ENCODE results near the gene C16orf96. TPM values are rescaled to one million over a fixed set of nuclear protein-coding genes. Genes with fewer than 3 reads are reported as not detected.

Gene C16orf96
- total and polyA plus RNA-seq, 2 of the 8 experiments (the other 6 are each of a cell fraction or from before 2014, with no cell fraction given): 1.0 to 1.3 TPM

DNA sequence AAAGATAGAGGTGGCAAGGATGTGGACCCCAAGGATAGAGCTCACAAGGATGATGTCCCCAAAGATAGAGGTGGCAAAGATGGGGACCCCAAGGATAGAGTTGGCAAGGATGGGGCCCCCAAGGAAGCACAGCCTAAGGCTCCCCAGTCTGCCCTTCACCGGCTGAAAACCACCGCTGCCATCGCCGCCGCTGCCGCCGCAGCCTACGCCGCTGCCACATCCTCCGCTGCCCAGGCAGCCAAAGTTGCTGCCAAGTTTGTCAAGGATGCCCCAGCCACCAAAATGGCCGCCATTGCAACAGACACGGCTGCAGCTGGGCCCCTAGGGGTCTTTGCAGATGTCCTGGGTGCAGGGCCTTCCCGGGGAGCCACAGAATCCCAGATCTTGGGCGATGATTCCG, 19.9 kb downstream of the C16orf96 start:
- H3K9ac ChIP-seq (replicated peaks in 1 of 4; ENCODE audit: extremely low read depth in 1 of 4, low read depth in 3 of 4, low read length in 3 of 4): no peak overlapping the region
- no peak overlapping the region for H4K91ac ChIP-seq (replicated peaks; ENCODE audit: insufficient read length, low read length)
- DNase-seq (ENCODE audit: low read depth in 1 of 2, low spot score in 2 of 2) (no peak), FAIRE-seq (no peak)
- no peaks in the 10 kb centered on the region for H3K23me2 ChIP-seq (ENCODE audit: low read depth, low read length)
- no peak overlapping the region for H4K5ac ChIP-seq (ENCODE audit: insufficient read length, low read depth, low read length)
- H3K23ac ChIP-seq (ENCODE audit: insufficient read length): no peak overlapping the region
- ChIA-PET POLR2A (ENCODE audit: partially characterized antibody) (interaction anchor here (0.9 to 1.5 kb wide), 4 partner anchors 12 to 76 kb away, joined by 3 to 5 read pairs (median 3); no protein-coding TSS in a partner anchor), CTCF (ENCODE audit: partially characterized antibody) (interaction anchor here (1.0 to 8.9 kb wide), 14 partner anchors 10 to 140 kb away, joined by 3 to 143 read pairs (median 8); partner anchors contain the start of genes C16orf96 and CDIP1)
- 96% methylated on average over 15 of the region's 15 CpGs; no CpG with 5 or more reads in 1 of the 2 experiments for WGBS, 2 experiments (ENCODE audit: extremely low coverage in 1 of 2, insufficient coverage in 1 of 2, insufficient read length in 1 of 2, insufficient replicate concordance in 2 of 2, low coverage in 1 of 2, low lambda C conversion rate in 2 of 2, missing lambda C conversion rate in 1 of 2)
- TF ChIP-seq YY1 (IDR thresholded peaks at IDR 0.05; ENCODE audit: low read depth, low read length) (0 out of 2 replicates have a peak, but pooled peaks have one; percentile 29), RAD21 (IDR thresholded peaks at IDR 0.05 in 1 of 2, conservative IDR thresholded peaks at IDR 0.05 in 1 of 2; ENCODE audit: low read depth in 2 of 2, low read length in 2 of 2) (no peak)
- no peaks in the 10 kb centered on the region for H4K20me1 ChIP-seq (replicated peaks in 1 of 2; ENCODE audit: control insufficient read depth in 1 of 2, insufficient read depth in 2 of 2, low read length in 2 of 2)
- H3K36me3 ChIP-seq (ENCODE audit: control insufficient read depth in 2 of 4, insufficient read depth in 4 of 4, low read length in 3 of 4): no peaks in the 10 kb centered on the region
- no peak overlapping the region for H3K4me2 ChIP-seq (ENCODE audit: insufficient read depth in 1 of 2, low read depth in 2 of 2, low read length in 2 of 2)
- no peaks in the 10 kb centered on the region for H3K79me1 ChIP-seq (ENCODE audit: low read depth, low read length)
- no peak overlapping the region for H2BK120ac ChIP-seq (replicated peaks; ENCODE audit: low read depth, low read length)
- no peak overlapping the region for H2BK12ac ChIP-seq (ENCODE audit: low read depth, low read length)
- no peaks in the 10 kb centered on the region for H3K9me3 ChIP-seq (ENCODE audit: insufficient read depth in 2 of 2, low read depth in 1 of 2, low read length in 1 of 2)
- no peak overlapping the region for H4K8ac ChIP-seq (ENCODE audit: extremely low read depth, insufficient read depth, low read length)
- 0 out of 2 replicates have a peak overlapping the region, but pooled peaks have one; percentile 4 for H2AK5ac ChIP-seq (ENCODE audit: low read depth, low read length)
- no peaks in the 10 kb centered on the region for H3K79me2 ChIP-seq (ENCODE audit: control insufficient read depth in 1 of 2, insufficient read depth in 2 of 2, low read length in 2 of 2)
- H2BK20ac ChIP-seq (ENCODE audit: low read length): no peak overlapping the region
- no peak overlapping the region for H2AFZ ChIP-seq (ENCODE audit: low read length)
- H3K18ac ChIP-seq (ENCODE audit: extremely low read depth, low read length): no peak overlapping the region
- no peak overlapping the region for H2BK5ac ChIP-seq (ENCODE audit: low read depth, low read length)
- H3K14ac ChIP-seq (ENCODE audit: insufficient read length): no peak overlapping the region
- H3K4me3 ChIP-seq (ENCODE audit: extremely low read depth in 1 of 4, insufficient read depth in 2 of 4, low read depth in 3 of 4, low read length in 4 of 4): no peak overlapping the region
- no peak overlapping the region for H2BK15ac ChIP-seq (ENCODE audit: low read length)
- H3K27ac ChIP-seq (ENCODE audit: low read depth, low read length): no peak overlapping the region
- no peaks in the 10 kb centered on the region for H3K27me3 ChIP-seq (replicated peaks in 1 of 4; ENCODE audit: control insufficient read depth in 3 of 4, extremely low read depth in 1 of 4, insufficient read depth in 3 of 4, low read length in 3 of 4)
- H3K4me1 ChIP-seq (replicated peaks in 1 of 4; ENCODE audit: control insufficient read depth in 3 of 4, insufficient read depth in 4 of 4, low read length in 3 of 4): peaks cover 5 to 7% (median 6%) of the 10 kb centered on the region in 4 experiments
- H3K4ac ChIP-seq (replicated peaks; ENCODE audit: insufficient read length, low read depth, low read length): no peak overlapping the region
- H3K56ac ChIP-seq (replicated peaks; ENCODE audit: insufficient read length, low read depth, low read length): no peak overlapping the region

Data from H1 (cell line).